CD14-positive monocyte (primary cell): ENCODE results near the gene C4BPA. TPM values are rescaled to one million over a fixed set of nuclear protein-coding genes. Genes with fewer than 3 reads are reported as not detected.

ENCODE experiments used
- DNase-seq, 3 donors: peaks; one replicate each; pipeline ENCODE4 v3.0.0-alpha.2; 2011 to 2022
- H2AFZ ChIP-seq: 2 replicates; pipeline ENCODE4 v1.6.0; 2012; ENCODE audit warnings: mild to moderate bottlenecking, low read depth, low read length, inconsistent platforms; ENCODE audit not compliant: insufficient read depth, poor library complexity, severe bottlenecking
- H3K27ac ChIP-seq, 2 donors: 1 replicate in 1 of 2; 2 replicates in 1 of 2; pipeline ENCODE4 v1.5.1; 2012 to 2013; ENCODE audit warnings: low read length in 2 of 2, control low read depth in 1 of 2, inconsistent platforms in 1 of 2, low read depth in 1 of 2, mild to moderate bottlenecking in 1 of 2
- H3K27me3 ChIP-seq, 2 donors: one replicate each; pipeline versions ENCODE4 v1.6.0 to v1.6.1; 2011 to 2013; ENCODE audit warnings: low read length in 2 of 2; ENCODE audit not compliant: control insufficient read depth in 2 of 2, insufficient read depth in 2 of 2
- H3K36me3 ChIP-seq, 2 donors: replicated peaks in 1 of 2; 1 replicate in 1 of 2; 2 replicates in 1 of 2; pipeline versions ENCODE4 v1.5.1 to v1.6.1; 2012 to 2013; ENCODE audit warnings: low read length in 2 of 2, control low read depth in 1 of 2, inconsistent platforms in 1 of 2, mild to moderate bottlenecking in 1 of 2; ENCODE audit not compliant: insufficient read depth in 2 of 2, control insufficient read depth in 1 of 2
- H3K4me1 ChIP-seq, 2 donors: 1 replicate in 1 of 2; 2 replicates in 1 of 2; pipeline versions ENCODE4 v1.5.1 to v1.6.1; 2012 to 2013; ENCODE audit warnings: low read length in 2 of 2, control low read depth in 1 of 2, inconsistent platforms in 1 of 2, mild to moderate bottlenecking in 1 of 2, moderate library complexity in 1 of 2; ENCODE audit not compliant: insufficient read depth in 2 of 2, control insufficient read depth in 1 of 2
- H3K4me2 ChIP-seq: replicated peaks from 2 replicates; pipeline ENCODE3; 2012; ENCODE audit warnings: low read length, moderate library complexity, mild to moderate bottlenecking; ENCODE audit not compliant: poor library complexity, severe bottlenecking; ENCODE audit errors: extremely low read depth
- H3K4me3 ChIP-seq, 3 experiments: fragments of 200-600 bp in 1 of 3; sonication (generic) in 1 of 3; replicated peaks in 1 of 3; 1 replicate in 2 of 3; 2 replicates in 1 of 3; pipeline ENCODE4 v1.5.1; 2011 to 2013; ENCODE audit warnings: low read length in 3 of 3, mild to moderate bottlenecking in 3 of 3, control low read depth in 2 of 3, low read depth in 2 of 3, inconsistent platforms in 1 of 3, moderate library complexity in 1 of 3
- H3K79me2 ChIP-seq: 2 replicates; pipeline ENCODE4 v1.6.0; 2012; ENCODE audit warnings: mild to moderate bottlenecking, control low read depth, inconsistent platforms, low read length, moderate library complexity; ENCODE audit not compliant: insufficient read depth
- H3K9ac ChIP-seq: 2 replicates; pipeline ENCODE4 v1.6.0; 2017; ENCODE audit warnings: low read length, mild to moderate bottlenecking; ENCODE audit not compliant: insufficient read depth, poor library complexity, severe bottlenecking
- H3K9me3 ChIP-seq, 2 donors: replicated peaks in 1 of 2; 1 replicate in 1 of 2; 2 replicates in 1 of 2; pipeline versions ENCODE4 v1.5.1 to v1.6.1; 2012 to 2013; ENCODE audit warnings: low read length in 2 of 2, control low read depth in 1 of 2; ENCODE audit not compliant: control insufficient read depth in 1 of 2, insufficient read depth in 1 of 2
- H4K20me1 ChIP-seq: 2 replicates; pipeline ENCODE4 v1.6.0; 2012; ENCODE audit warnings: mild to moderate bottlenecking, low read length, control low read depth, moderate library complexity; ENCODE audit not compliant: insufficient read depth
- H3K27ac Mint-ChIP-seq, 7 donors: one replicate each; pipeline ENCODE4 v1.8.0; 2020; ENCODE audit warnings: mild to moderate bottlenecking in 7 of 7, mixed read lengths in 7 of 7, moderate library complexity in 6 of 7, inconsistent platforms in 2 of 7
- H3K27me3 Mint-ChIP-seq, 3 donors: one replicate each; pipeline ENCODE4 v1.8.0; 2021 to 2022; ENCODE audit warnings: low read depth in 3 of 3, mild to moderate bottlenecking in 3 of 3, mixed read lengths in 3 of 3, moderate library complexity in 3 of 3, inconsistent platforms in 1 of 3
- H3K36me3 Mint-ChIP-seq, 2 donors: one replicate each; pipeline ENCODE4 v1.8.0; 2020; ENCODE audit warnings: mixed read lengths in 2 of 2, inconsistent platforms in 1 of 2, mild to moderate bottlenecking in 1 of 2
- H3K4me1 Mint-ChIP-seq: one replicate; pipeline ENCODE4 v1.8.0; 2020; ENCODE audit warnings: mild to moderate bottlenecking, mixed read lengths
- H3K4me3 Mint-ChIP-seq, 2 donors: one replicate each; pipeline ENCODE4 v1.8.0; 2020; ENCODE audit warnings: mild to moderate bottlenecking in 2 of 2, mixed read lengths in 2 of 2, moderate library complexity in 1 of 2
- H3K9me3 Mint-ChIP-seq, 7 donors: one replicate each; pipeline ENCODE4 v1.8.0; 2020 to 2022; ENCODE audit warnings: mixed read lengths in 7 of 7, mild to moderate bottlenecking in 6 of 7, moderate library complexity in 6 of 7, inconsistent platforms in 2 of 7
- WGBS: methylation state at CpG from one replicate; pipeline ENCODE4 v1.1.5; 2013; ENCODE audit warnings: missing lambda C conversion rate; ENCODE audit not compliant: insufficient coverage; 5-methylcytosine and 5-hydroxymethylcytosine counted together
- intact Hi-C, 2 donors: fragments of 100-400 bp; cut with micrococcal nuclease; formaldehyde crosslinking; loops; one replicate each; pipeline versions ENCODE4 v1.15.0 to v1.15.1; 2023
- polyA minus RNA-seq: library from RNA; depleted of rRNA, polyadenylated mRNA; stranded (reverse); fragments of >200 nt; gene quantifications from 2 replicates; pipeline ENCODE4 v1.2.3, GENCODE V29; 2012
- polyA plus RNA-seq, 3 donors: library from polyadenylated mRNA; depleted of rRNA in 1 of 3; unstranded in 2 of 3; stranded (reverse) in 1 of 3; fragments of 300-500 nt in 2 of 3; fragments of >200 nt in 1 of 3; fragmentation: Illumina TruSeq in 2 of 3; gene quantifications; 1 replicate in 2 of 3; 2 replicates in 1 of 3; pipeline ENCODE4 v1.2.3, GENCODE V29; 2012 to 2021
- total RNA-seq, 12 experiments: library from RNA in 1 of 12; stranded (reverse) in 1 of 12; fragments of 120-200 nt in 1 of 12; gene quantifications; one replicate each; pipeline ENCODE4 v1.2.4 and lab custom pipeline; 2013 to 2026; ENCODE audit warnings: mixed read lengths in 6 of 12, inconsistent platforms in 1 of 12
- TF ChIP-seq, protein P1 (sequence below): fragments of 200-600 bp; IDR thresholded peaks from one replicate; pipeline ENCODE4 v1.8.0; 2022; ENCODE audit warnings: antibody characterized with exemption, mild to moderate bottlenecking

Gene C4BPA
- total RNA-seq (2013) = 0.29 TPM
- polyA plus RNA-seq = under 1 TPM; 0.09 to 0.25 (median 0.13) TPM
- 0.56 TPM in 1 of 2 replicates, not detected in the other for polyA minus RNA-seq
- total RNA-seq (lab: John Stamatoyannopoulos, UW) = 0 to 1.7 (median 0.08) reads per million in 11 experiments

GRCh38 chr1:207103892-207104373 is at the start of gene C4BPA:
Gene C4BPA, plus strand, starts transcription at chr1:207104233. Its CDS starts 8,793 bp downstream, at chr1:207113026.
- peak within 1 kb of the TSS in 3 of 7 donors; percentile 14 to 76 (median 38) for H3K27ac Mint-ChIP-seq
- WGBS = 100% methylated on average over 1 of the region's 7 CpGs
- Histone ChIP-seq H3K9me3 (no peaks in the 10 kb centered on the region), H3K79me2 (no peaks in the 10 kb centered on the region), H3K4me2 (peak within 1 kb of the TSS; percentile 5), H4K20me1 (no peaks in the 10 kb centered on the region), H3K4me1 (peaks cover 14 to 17% of the 10 kb centered on the region in 2 donors), H3K4me3 (peak within 1 kb of the TSS in 1 of 3 experiments; percentile 3), H3K36me3 (no peaks in the 10 kb centered on the region), H3K27ac (peak within 1 kb of the TSS in 1 of 2 donors; percentile 7), H3K9ac (no peak within 1 kb of the TSS), H3K27me3 (no peaks in the 10 kb centered on the region), H2AFZ (peak within 1 kb of the TSS; percentile 57)
- H3K36me3 Mint-ChIP-seq = no peaks in the 10 kb centered on the region
- H3K4me3 Mint-ChIP-seq = peak within 1 kb of the TSS in 1 of 2 donors; percentile 2
- peak; percentile 37 to 50 (median 48) for DNase-seq
- intact Hi-C loops = no loop called here
- H3K27me3 Mint-ChIP-seq = peaks cover 0 to 6% (median 3%) of the 10 kb centered on the region in 3 donors
- TF ChIP-seq, protein P1, sequence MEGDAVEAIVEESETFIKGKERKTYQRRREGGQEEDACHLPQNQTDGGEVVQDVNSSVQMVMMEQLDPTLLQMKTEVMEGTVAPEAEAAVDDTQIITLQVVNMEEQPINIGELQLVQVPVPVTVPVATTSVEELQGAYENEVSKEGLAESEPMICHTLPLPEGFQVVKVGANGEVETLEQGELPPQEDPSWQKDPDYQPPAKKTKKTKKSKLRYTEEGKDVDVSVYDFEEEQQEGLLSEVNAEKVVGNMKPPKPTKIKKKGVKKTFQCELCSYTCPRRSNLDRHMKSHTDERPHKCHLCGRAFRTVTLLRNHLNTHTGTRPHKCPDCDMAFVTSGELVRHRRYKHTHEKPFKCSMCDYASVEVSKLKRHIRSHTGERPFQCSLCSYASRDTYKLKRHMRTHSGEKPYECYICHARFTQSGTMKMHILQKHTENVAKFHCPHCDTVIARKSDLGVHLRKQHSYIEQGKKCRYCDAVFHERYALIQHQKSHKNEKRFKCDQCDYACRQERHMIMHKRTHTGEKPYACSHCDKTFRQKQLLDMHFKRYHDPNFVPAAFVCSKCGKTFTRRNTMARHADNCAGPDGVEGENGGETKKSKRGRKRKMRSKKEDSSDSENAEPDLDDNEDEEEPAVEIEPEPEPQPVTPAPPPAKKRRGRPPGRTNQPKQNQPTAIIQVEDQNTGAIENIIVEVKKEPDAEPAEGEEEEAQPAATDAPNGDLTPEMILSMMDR = no peak
- H3K9me3 Mint-ChIP-seq = peaks cover 0 to 4% (median 0%) of the 10 kb centered on the region in 7 donors
- H3K4me1 Mint-ChIP-seq = peaks cover 36% of the 10 kb centered on the region

GRCh38 chr1:207054491-207054890 is 49.5 kb upstream of the C4BPA start:
- Histone ChIP-seq H4K20me1 (peaks cover 3% of the 10 kb centered on the region), H3K79me2 (peaks cover 15% of the 10 kb centered on the region), H3K36me3 (peaks cover 0 to 7% of the 10 kb centered on the region in 2 donors), H3K4me1 (peaks cover 36 to 46% of the 10 kb centered on the region in 2 donors), H3K9ac (no peak overlapping the region), H3K9me3 (no peaks in the 10 kb centered on the region), H3K27ac (peak overlapping the region in 1 of 2 donors; percentile 76), H2AFZ (peak overlapping the region; percentile 48), H3K4me3 (peak overlapping the region in 1 of 3 experiments; percentile 84), H3K4me2 (peak overlapping the region; percentile 53), H3K27me3 (no peaks in the 10 kb centered on the region)
- DNase-seq = peak; percentile 36 to 59 (median 37)
- Mint-ChIP-seq H3K9me3 (peaks cover 0 to 7% (median 0%) of the 10 kb centered on the region in 7 donors), H3K4me1 (peaks cover 51% of the 10 kb centered on the region), H3K36me3 (peaks cover 2 to 4% of the 10 kb centered on the region in 2 donors), H3K4me3 (peak overlapping the region; percentile 70 to 93), H3K27me3 (peaks cover 0 to 6% (median 0%) of the 10 kb centered on the region in 3 donors), H3K27ac (peak overlapping the region in 6 of 7 donors; percentile 12 to 95 (median 71))
- TF ChIP-seq, protein P1 = no peak
- 0% methylated on average over 1 of the region's 2 CpGs for WGBS
- intact Hi-C loops = loop anchor here in 1 of 2 donors (10.0 kb wide), 1 partner anchor 280 kb away; no protein-coding TSS in a partner anchor
